SK-N-SH treated with all-trans-retinoic acid at 6 μM for 48 hours (cell line): Measurements from ENCODE around the gene NLE1.
"Not testable (repeated sequence)": the region's sequence is repeated elsewhere in the genome, so short reads cannot be mapped to it uniquely, and the experiment has no call there.

ENCODE experiments used
- ATAC-seq: fragments of 200-7000 bp; cut with Tn5 transposase; 3 replicates; pipeline ENCODE4 v1.9.1; 2020; ENCODE audit warnings: mild to moderate bottlenecking, moderate library complexity
- ARNTL ChIP-seq: fragments of 450-650 bp; formaldehyde crosslinking; IDR thresholded peaks from 2 replicates; pipeline ENCODE4 v1.5.0; 2020; ENCODE audit warnings: low read depth, mild to moderate bottlenecking, moderate library complexity, borderline replicate concordance
- BACH2 ChIP-seq: fragments of 250-450 bp; sonication (Bioruptor Pico); IDR thresholded peaks from 2 replicates; pipeline ENCODE4 v1.9.0; 2021; ENCODE audit warnings: mild to moderate bottlenecking, borderline replicate concordance
- CREB5 ChIP-seq: fragments of 250-450 bp; sonication (Bioruptor Pico); IDR thresholded peaks from 2 replicates; pipeline ENCODE4 v1.5.1; 2020; ENCODE audit warnings: low read depth, mild to moderate bottlenecking, moderate library complexity
- CSDC2 ChIP-seq: fragments of 250-450 bp; sonication (Bioruptor Pico); IDR thresholded peaks from 2 replicates; pipeline ENCODE4 v1.5.0; 2020; ENCODE audit warnings: mild to moderate bottlenecking, moderate library complexity
- ISL1 ChIP-seq: fragments of 250-450 bp; sonication (Bioruptor Pico); IDR thresholded peaks from 2 replicates; pipeline ENCODE4 v2.1.2; 2022; ENCODE audit warnings: mild to moderate bottlenecking, moderate library complexity
- PATZ1 ChIP-seq: fragments of 250-450 bp; sonication (Bioruptor Pico); IDR thresholded peaks from 2 replicates; pipeline ENCODE4 v1.8.0; 2020; ENCODE audit warnings: mild to moderate bottlenecking, moderate library complexity, borderline replicate concordance
- POU6F1 ChIP-seq: fragments of 250-450 bp; sonication (Bioruptor Pico); IDR thresholded peaks from 2 replicates; pipeline ENCODE4 v1.8.0; 2021; ENCODE audit warnings: low read depth, mild to moderate bottlenecking, moderate library complexity, borderline replicate concordance
- PPARA ChIP-seq: fragments of 250-450 bp; sonication (Bioruptor Pico); IDR thresholded peaks from 2 replicates; pipeline ENCODE4 v1.5.0; 2020; ENCODE audit warnings: mild to moderate bottlenecking, borderline replicate concordance
- RARB ChIP-seq: fragments of 250-450 bp; sonication (Bioruptor Pico); IDR thresholded peaks from 2 replicates; pipeline ENCODE4 v1.8.0; 2021; ENCODE audit warnings: mild to moderate bottlenecking, moderate library complexity
- SNAI2 ChIP-seq: fragments of 250-450 bp; sonication (Bioruptor Pico); IDR thresholded peaks from 2 replicates; pipeline ENCODE4 v1.5.0; 2020; ENCODE audit warnings: mild to moderate bottlenecking, moderate library complexity
- TCF4 ChIP-seq: fragments of 250-450 bp; sonication (Bioruptor Pico); IDR thresholded peaks from 2 replicates; pipeline ENCODE4 v1.8.0; 2021; ENCODE audit warnings: mild to moderate bottlenecking, moderate library complexity, borderline replicate concordance
- TOX ChIP-seq: fragments of 250-450 bp; sonication (Bioruptor Pico); IDR thresholded peaks from 2 replicates; pipeline ENCODE4 v1.8.0; 2021; ENCODE audit warnings: mild to moderate bottlenecking, moderate library complexity, borderline replicate concordance
- ZC3H10 ChIP-seq: fragments of 250-450 bp; sonication (Bioruptor Pico); IDR thresholded peaks from 2 replicates; pipeline ENCODE4 v1.5.1; 2021; ENCODE audit warnings: mild to moderate bottlenecking, moderate library complexity
- ZFP3 ChIP-seq: fragments of 250-450 bp; sonication (Bioruptor Pico); IDR thresholded peaks from 2 replicates; pipeline ENCODE4 v1.5.0; 2020; ENCODE audit warnings: mild to moderate bottlenecking, moderate library complexity
- ZFP30 ChIP-seq: fragments of 450-650 bp; formaldehyde crosslinking; IDR thresholded peaks from 2 replicates; pipeline ENCODE4 v1.5.0; 2022; ENCODE audit warnings: mild to moderate bottlenecking, moderate library complexity
- ZNF565 ChIP-seq: fragments of 450-650 bp; formaldehyde crosslinking; conservative IDR thresholded peaks from 2 replicates; pipeline ENCODE4 v1.5.0; 2020; ENCODE audit warnings: low read depth, mild to moderate bottlenecking, moderate library complexity
- ZNF70 ChIP-seq: fragments of 450-650 bp; formaldehyde crosslinking; IDR thresholded peaks from 2 replicates; pipeline ENCODE4 v1.5.0; 2020; ENCODE audit warnings: mild to moderate bottlenecking, moderate library complexity
- ZNF8 ChIP-seq: fragments of 450-650 bp; formaldehyde crosslinking; IDR thresholded peaks from 2 replicates; pipeline ENCODE4 v1.5.0; 2020; ENCODE audit warnings: mild to moderate bottlenecking, moderate library complexity

NLE1 gene

GRCh38 chr17:35097776-35098175 lies 44.3 kb downstream of the NLE1 start (continued):
- TF ChIP-seq ZNF8 (CRISPR knock-in tag): no peak
- TF ChIP-seq TCF4 (CRISPR knock-in tag): no peak
- no peak for TF ChIP-seq PATZ1 (CRISPR knock-in tag)
- TF ChIP-seq ZC3H10: no peak

GRCh38 chr17:35095741-35096140 lies 46.4 kb downstream of the NLE1 start:
- TF ChIP-seq RARB (CRISPR knock-in tag) (no peak), POU6F1 (CRISPR knock-in tag) (no peak), BACH2 (CRISPR knock-in tag) (no peak), ISL1 (no peak), CSDC2 (CRISPR knock-in tag) (no peak), PATZ1 (CRISPR knock-in tag) (no peak), PPARA (no peak), TOX (CRISPR knock-in tag) (no peak), ZNF565 (CRISPR knock-in tag) (no peak), SNAI2 (no peak), ZNF70 (no peak), TCF4 (CRISPR knock-in tag) (no peak), ARNTL (no peak)
- no peak for ATAC-seq

- TF ChIP-seq PATZ1 (CRISPR knock-in tag) (no peak), CREB5 (CRISPR knock-in tag) (no peak)
- peak; percentile 81 for ATAC-seq
These were observed 47.2 kb downstream of the NLE1 start for GRCh38 chr17:35094902-35095301.

- ATAC-seq: not testable (repeated sequence)
These were observed 51.4 kb downstream of the NLE1 start for GRCh38 chr17:35090707-35091106.

GRCh38 chr17:35089586-35090296 lies 52.4 kb downstream of the NLE1 start:
- ATAC-seq: peak; percentile 1; the same call in 1 of the 3 replicates
- no peak for TF ChIP-seq ZFP3
- TF ChIP-seq PPARA: no peak
- no peak for TF ChIP-seq ZNF8 (CRISPR knock-in tag)
- no peak for TF ChIP-seq TOX (CRISPR knock-in tag)
- no peak for TF ChIP-seq TCF4 (CRISPR knock-in tag)
- TF ChIP-seq POU6F1 (CRISPR knock-in tag): no peak
- no peak for TF ChIP-seq ZFP30 (CRISPR knock-in tag)
- TF ChIP-seq, all 23 proteins: peak for 0
